ENCODE results near the gene BEX4. TPM values are rescaled to one million over a fixed set of nuclear protein-coding genes. Genes with fewer than 3 reads are reported as not detected.

Gene BEX4
- total and polyA plus RNA-seq, 2 experiments from 2014 or later, result 75.6 to 112 TPM

DNA sequence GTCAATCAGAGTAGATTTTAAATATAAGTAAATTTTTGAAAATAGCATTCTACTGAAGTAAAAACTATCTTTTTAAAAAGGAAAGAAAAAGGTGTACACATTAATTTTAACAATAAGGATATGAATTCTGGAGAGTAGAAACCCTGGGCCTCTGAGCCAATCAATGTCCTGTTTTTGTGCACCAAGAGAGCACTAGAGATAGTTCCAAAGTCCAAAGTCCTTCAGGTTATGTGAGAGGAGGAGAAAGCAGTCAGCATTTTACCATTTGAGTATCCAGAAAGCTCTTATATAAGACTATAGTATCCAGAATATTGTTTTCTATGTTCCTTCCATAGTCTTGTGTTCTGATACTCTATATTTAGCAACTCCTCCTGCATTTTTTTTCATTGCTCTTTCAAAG, 43.4 kb downstream of the BEX4 start:
- Histone ChIP-seq H3K9me2 (replicated peaks; ENCODE audit: insufficient read depth) (no peaks in the 10 kb centered on the region), H3K36me3 (replicated peaks; ENCODE audit: insufficient read depth, low read depth) (no peaks in the 10 kb centered on the region), H3K4me1 (ENCODE audit: insufficient read depth) (no peaks in the 10 kb centered on the region), H3K4me3 (no peak overlapping the region), H3K27me3 (no peaks in the 10 kb centered on the region), H3K27ac (peak overlapping the region; percentile 18), H3K9me3 (ENCODE audit: low read depth) (no peaks in the 10 kb centered on the region), H2AFZ (no peak overlapping the region), H4K20me1 (ENCODE audit: insufficient read depth, poor library complexity, severe bottlenecking) (no peaks in the 10 kb centered on the region), H3K79me2 (peaks cover 8% of the 10 kb centered on the region), H3K4me2 (no peak overlapping the region)
- DNase-seq (ENCODE audit: low spot score), result no peak
- no peak for TF ChIP-seq EZH2phosphoT487 (IDR thresholded peaks at IDR 0.05; ENCODE audit: low read depth, severe bottlenecking, unreplicated experiment)
- TF ChIP-seq, protein P1, sequence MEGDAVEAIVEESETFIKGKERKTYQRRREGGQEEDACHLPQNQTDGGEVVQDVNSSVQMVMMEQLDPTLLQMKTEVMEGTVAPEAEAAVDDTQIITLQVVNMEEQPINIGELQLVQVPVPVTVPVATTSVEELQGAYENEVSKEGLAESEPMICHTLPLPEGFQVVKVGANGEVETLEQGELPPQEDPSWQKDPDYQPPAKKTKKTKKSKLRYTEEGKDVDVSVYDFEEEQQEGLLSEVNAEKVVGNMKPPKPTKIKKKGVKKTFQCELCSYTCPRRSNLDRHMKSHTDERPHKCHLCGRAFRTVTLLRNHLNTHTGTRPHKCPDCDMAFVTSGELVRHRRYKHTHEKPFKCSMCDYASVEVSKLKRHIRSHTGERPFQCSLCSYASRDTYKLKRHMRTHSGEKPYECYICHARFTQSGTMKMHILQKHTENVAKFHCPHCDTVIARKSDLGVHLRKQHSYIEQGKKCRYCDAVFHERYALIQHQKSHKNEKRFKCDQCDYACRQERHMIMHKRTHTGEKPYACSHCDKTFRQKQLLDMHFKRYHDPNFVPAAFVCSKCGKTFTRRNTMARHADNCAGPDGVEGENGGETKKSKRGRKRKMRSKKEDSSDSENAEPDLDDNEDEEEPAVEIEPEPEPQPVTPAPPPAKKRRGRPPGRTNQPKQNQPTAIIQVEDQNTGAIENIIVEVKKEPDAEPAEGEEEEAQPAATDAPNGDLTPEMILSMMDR (IDR thresholded peaks at IDR 0.05; ENCODE audit: poor library complexity), result no peak
- TF ChIP-seq EZH2 (IDR thresholded peaks at IDR 0.05; ENCODE audit: borderline replicate concordance), result no peak

Other genes with a start within 250 kb of the BEX4 start
- 60.6 and 69.4 TPM in 2 replicates for gene BEX1, start 150.9 kb upstream of the BEX4 start, total RNA-seq
- 72.2 and 78.1 TPM in 2 replicates for gene BEX1, start 150.9 kb upstream of the BEX4 start, polyA plus RNA-seq
- gene NXF3, start 122.0 kb upstream of the BEX4 start, total RNA-seq, result not detected in 2 replicates
- gene NXF3, start 122.0 kb upstream of the BEX4 start, polyA plus RNA-seq, result 1.9 TPM in 1 of 2 replicates, not detected in the other
- 143 and 153 TPM in 2 replicates for gene TCEAL8, start 40.0 kb downstream of the BEX4 start, total RNA-seq
- 123 and 127 TPM in 2 replicates for gene TCEAL8, start 40.0 kb downstream of the BEX4 start, polyA plus RNA-seq
- gene TCEAL5, start 61.6 kb downstream of the BEX4 start, total RNA-seq, result not detected in 2 replicates
- gene TCEAL5, start 61.6 kb downstream of the BEX4 start, polyA plus RNA-seq, result 0.17 TPM in 1 of 2 replicates, not detected in the other
- gene BEX2, start 95.9 kb downstream of the BEX4 start, total RNA-seq, result 28.1 and 37.7 TPM in 2 replicates
- gene BEX2, start 95.9 kb downstream of the BEX4 start, polyA plus RNA-seq, result 39.1 and 45.4 TPM in 2 replicates
- 14.7 and 16.0 TPM in 2 replicates for gene TCEAL7, start 115.1 kb downstream of the BEX4 start, total RNA-seq
- 6.6 and 6.9 TPM in 2 replicates for gene TCEAL7, start 115.1 kb downstream of the BEX4 start, polyA plus RNA-seq
- gene TCEAL9, start 141.4 kb downstream of the BEX4 start, total RNA-seq, result 212 and 239 TPM in 2 replicates
- 257 and 305 TPM in 2 replicates for gene TCEAL9, start 141.4 kb downstream of the BEX4 start, polyA plus RNA-seq
- 267 and 271 TPM in 2 replicates for gene BEX3, start 161.4 kb downstream of the BEX4 start, total RNA-seq
- 506 and 616 TPM in 2 replicates for gene BEX3, start 161.4 kb downstream of the BEX4 start, polyA plus RNA-seq